NOMO-1 treated with dmso at 0.1 percent for 144 hours (cell line): ENCODE results near the gene APLP1.
"Not testable (repeated sequence)": the region's sequence is repeated elsewhere in the genome, so short reads cannot be mapped to it uniquely, and the experiment has no call there.

ENCODE experiments used
- DNase-seq: peaks from one replicate; lab custom pipeline; 2025; ENCODE audit not compliant: unreplicated experiment; lab: John Stamatoyannopoulos, UW

The APLP1 gene

GRCh38 chr19:35868172-35868822 is at the start of gene APLP1:
APLP1 (plus strand) TSS chr19:35868574; CDS start chr19:35868637, 63 bp downstream.
- DNase-seq, result no peak

GRCh38 chr19:35822579-35822978 is 45.8 kb upstream of the APLP1 start:
- peak; percentile 78 for DNase-seq

- no peak for DNase-seq
Observed at GRCh38 chr19:35824150-35824549, 44.2 kb upstream of the APLP1 start.

- no peak for DNase-seq
Observed at GRCh38 chr19:35828692-35829301, 39.6 kb upstream of the APLP1 start.

GRCh38 chr19:35830986-35831385 is 37.4 kb upstream of the APLP1 start:
- no peak for DNase-seq

GRCh38 chr19:35832054-35832453 is 36.3 kb upstream of the APLP1 start:
- DNase-seq, result no peak

GRCh38 chr19:35833972-35834371 is 34.4 kb upstream of the APLP1 start:
- DNase-seq, result no peak

GRCh38 chr19:35836096-35836495 is 32.3 kb upstream of the APLP1 start:
- DNase-seq, result not testable (repeated sequence)

GRCh38 chr19:35841961-35842595 is 26.3 kb upstream of the APLP1 start:
- DNase-seq, result no peak

GRCh38 chr19:35842666-35843272 is 25.6 kb upstream of the APLP1 start:
- DNase-seq, result no peak

GRCh38 chr19:35843676-35844481 is 24.5 kb upstream of the APLP1 start:
- no peak for DNase-seq

GRCh38 chr19:35844482-35845214 is 23.7 kb upstream of the APLP1 start:
- no peak for DNase-seq

GRCh38 chr19:35845215-35846037 is 22.9 kb upstream of the APLP1 start:
- no peak for DNase-seq

- DNase-seq, result no peak
Observed at GRCh38 chr19:35846038-35846668, 22.2 kb upstream of the APLP1 start.

- no peak for DNase-seq
Observed at GRCh38 chr19:35847911-35848310, 20.5 kb upstream of the APLP1 start.

GRCh38 chr19:35848486-35848885 is 19.9 kb upstream of the APLP1 start:
- no peak for DNase-seq

- DNase-seq, result no peak
Observed at GRCh38 chr19:35848919-35849505, 19.4 kb upstream of the APLP1 start.

GRCh38 chr19:35851213-35852028 is 17.0 kb upstream of the APLP1 start:
- no peak for DNase-seq
